NCI-H1694 treated with DMSO at 0.1 percent for 48 hours (cell line): ENCODE data around the gene METTL23.
"Not testable (repeated sequence)": the region's sequence is repeated elsewhere in the genome, so short reads cannot be mapped to it uniquely, and the experiment has no call there.

ENCODE experiments used
- DNase-seq: peaks from one replicate; lab custom pipeline; 2025; lab: John Stamatoyannopoulos, UW

METTL23 gene

GRCh38 chr17:76695059-76695831, 31.4 kb upstream of the METTL23 start:
- no peak for DNase-seq

DNA sequence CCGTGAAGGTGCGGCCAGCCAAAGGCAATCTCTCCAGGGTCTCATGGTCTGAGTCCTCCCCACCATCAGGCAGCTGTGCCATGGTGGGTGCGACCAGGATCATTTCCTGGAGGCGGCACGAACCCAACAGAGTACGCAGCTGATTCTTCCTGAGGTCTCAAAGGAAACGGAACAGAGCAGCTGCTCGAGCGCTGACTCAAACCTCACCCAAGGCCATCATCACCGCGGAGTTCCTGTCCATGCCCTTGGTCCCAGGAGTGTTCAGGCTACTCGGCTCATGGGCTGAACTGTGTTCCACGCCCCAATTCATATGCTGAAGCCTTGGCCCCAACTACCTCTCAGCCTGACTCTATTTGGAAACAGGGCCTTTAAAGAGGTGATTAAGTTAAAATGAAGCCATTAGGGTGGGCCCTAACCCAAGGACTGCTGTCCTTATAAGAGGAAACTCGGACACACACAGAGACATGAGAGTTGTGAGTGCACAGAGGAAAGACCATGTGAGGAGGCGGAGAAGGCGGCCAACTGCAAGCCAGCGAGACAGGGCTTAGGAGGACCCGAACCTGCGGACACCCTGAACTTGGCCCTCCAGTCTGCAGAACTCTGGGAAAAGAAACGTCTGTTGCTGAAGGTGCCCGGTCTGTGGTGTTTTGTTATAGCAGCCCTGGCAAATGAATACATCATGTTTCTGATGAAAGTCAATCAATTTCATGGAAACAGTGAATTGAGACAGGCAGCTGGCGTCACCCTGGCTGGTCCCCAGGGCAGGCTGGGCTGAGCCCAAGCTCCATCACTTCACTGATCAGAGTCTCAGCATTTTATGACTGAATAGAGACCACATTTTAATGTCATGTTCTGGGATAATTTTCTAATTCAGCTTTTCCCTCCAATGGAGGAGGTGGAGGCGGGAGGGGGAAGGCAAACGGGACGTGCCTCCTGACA, 29.6 kb upstream of the METTL23 start:
- no peak for DNase-seq

DNA sequence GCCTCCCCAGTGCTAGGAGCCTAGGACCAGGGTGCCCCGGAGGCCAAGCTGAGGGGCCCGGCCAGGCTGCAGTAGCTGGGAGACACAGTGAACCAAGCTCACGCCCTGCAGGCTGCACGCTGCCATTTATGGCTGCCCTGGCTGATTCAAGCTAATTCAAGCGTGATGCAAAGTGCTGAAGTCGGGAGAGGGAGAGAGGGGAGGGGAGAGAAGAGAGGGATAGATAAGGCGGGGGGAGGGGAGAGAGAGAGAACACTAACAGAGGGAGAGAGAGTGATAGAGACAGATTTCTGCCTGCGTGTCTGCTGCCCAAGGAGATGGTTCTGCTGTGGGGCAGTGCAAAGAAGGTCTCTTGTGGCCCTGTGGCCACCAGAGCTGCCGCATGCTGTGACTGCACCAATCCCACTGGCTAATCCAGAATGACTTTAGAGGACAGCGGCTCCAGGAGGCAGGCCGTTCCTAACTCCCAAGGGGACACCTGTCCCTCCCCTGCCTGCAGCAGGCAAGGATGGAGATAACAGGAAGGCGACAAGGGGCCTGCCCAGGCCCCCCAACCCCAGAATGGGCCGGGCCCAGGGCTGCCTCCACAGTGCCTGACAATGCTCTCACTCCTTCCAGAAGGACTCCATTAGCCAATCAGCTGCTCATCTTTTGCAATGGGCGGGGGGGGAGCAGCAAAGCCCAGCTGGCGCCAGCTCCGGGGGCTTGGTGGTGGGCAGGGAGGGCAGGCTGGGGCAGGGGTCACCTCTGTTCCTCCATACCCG, 28.8 kb upstream of the METTL23 start:
- DNase-seq: peak; percentile 4

DNA sequence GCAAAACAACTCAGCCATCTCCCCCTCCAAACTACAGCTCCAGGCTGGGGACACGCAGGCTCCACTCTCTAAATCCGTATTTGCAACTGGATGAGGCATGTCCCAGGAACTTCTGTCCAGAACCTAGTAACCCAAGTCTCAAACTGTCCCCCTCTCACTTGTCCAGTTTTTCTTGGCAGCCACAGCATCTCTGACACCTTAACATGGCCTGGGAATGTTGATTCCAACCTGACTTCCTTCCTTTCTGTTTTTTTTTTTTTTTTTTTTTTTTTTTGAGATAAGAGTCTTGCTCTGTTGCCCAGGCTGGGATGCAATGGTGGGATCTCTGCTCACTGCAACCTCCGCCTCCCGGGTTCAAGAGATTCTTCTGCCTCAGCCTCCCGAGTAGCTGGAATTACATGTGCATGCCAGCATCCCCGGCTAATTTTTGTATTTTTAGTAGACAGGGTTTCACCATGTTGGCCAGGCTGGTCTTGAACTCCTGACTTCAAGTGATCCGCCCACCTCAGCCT, 28.1 kb upstream of the METTL23 start:
- not testable (repeated sequence) for DNase-seq

- no peak for DNase-seq
Observed at GRCh38 chr17:76700270-76700616, 26.4 kb upstream of the METTL23 start.

- DNase-seq: peak; percentile 8
Observed at GRCh38 chr17:76700617-76701470, 25.8 kb upstream of the METTL23 start.

- no peak for DNase-seq
Observed at GRCh38 chr17:76701471-76701967, 25.1 kb upstream of the METTL23 start.

- no peak for DNase-seq
Observed at GRCh38 chr17:76702076-76702475, 24.6 kb upstream of the METTL23 start.

DNA sequence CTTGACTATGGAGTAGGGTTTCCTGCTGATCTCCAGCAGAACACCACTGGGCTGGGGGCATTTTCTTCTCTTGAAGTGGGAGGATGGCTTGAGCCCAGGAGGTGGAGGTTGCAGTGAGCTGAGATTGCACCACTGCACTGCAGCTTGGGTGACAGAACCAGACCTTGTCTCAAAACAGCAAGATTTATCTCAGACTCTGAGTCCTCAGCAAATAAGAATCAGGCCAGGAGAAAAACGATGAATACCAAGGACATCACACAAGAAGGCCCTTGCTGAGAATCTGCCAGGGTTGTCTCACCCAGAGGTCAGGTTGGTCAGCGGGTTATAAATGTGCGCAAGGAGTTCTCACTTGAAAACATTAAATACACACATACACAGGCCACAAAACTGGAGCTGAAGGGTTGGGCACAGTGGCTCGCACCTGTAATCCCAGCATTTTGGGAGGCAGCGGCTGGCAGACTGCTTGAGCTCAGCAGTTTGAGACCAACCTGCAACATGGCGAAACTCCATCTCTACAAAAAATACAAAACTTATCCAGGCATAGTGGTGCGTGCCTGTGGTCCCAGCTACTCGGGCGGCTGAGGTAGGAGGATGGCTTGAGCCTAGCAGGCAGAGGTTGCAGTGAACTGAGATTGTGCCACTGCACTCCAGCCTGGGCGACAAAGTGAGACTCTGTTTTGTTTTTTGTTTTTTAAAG, 23.6 kb upstream of the METTL23 start:
- DNase-seq: no peak

DNA sequence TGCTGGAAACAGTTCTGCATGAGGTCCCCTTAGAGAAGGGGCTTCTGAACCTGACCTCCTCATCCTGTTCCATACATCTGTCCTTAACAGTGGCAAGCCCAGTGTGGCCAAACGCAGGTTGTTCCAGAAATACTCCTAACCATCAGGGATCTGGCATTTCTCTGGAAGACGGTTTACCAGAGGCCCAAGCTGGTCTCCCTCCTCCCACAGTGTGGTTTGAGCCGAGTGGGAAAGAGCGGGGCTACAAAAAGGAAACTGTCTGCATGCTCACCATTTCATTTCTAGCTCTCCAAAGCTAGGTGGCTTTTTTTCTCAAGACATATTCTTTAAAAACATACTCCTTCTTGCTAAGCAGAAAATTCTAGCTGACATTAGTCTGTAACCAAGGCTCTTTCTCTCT, 21.8 kb upstream of the METTL23 start:
- no peak for DNase-seq

DNA sequence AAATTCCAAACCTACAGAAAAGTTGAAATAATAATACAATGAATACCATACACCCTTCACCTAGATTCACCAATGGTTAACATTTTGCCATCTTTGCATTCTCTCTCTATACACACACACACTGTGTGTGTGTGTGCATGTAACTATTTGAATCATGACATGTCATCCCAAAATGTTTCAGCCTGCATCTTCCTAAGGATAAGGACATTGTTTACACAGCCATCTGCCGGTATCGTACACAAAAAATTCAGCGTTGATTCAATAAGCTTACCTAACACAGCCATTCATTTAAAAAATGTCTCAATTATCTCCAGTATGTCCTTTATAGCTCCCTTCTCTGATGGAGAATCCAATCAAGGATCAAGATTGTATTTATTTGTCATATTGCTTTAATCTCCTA, 19.8 kb upstream of the METTL23 start:
- peak; percentile 29 for DNase-seq

- DNase-seq: no peak
Observed at GRCh38 chr17:76707985-76708807, 18.4 kb upstream of the METTL23 start.

DNA sequence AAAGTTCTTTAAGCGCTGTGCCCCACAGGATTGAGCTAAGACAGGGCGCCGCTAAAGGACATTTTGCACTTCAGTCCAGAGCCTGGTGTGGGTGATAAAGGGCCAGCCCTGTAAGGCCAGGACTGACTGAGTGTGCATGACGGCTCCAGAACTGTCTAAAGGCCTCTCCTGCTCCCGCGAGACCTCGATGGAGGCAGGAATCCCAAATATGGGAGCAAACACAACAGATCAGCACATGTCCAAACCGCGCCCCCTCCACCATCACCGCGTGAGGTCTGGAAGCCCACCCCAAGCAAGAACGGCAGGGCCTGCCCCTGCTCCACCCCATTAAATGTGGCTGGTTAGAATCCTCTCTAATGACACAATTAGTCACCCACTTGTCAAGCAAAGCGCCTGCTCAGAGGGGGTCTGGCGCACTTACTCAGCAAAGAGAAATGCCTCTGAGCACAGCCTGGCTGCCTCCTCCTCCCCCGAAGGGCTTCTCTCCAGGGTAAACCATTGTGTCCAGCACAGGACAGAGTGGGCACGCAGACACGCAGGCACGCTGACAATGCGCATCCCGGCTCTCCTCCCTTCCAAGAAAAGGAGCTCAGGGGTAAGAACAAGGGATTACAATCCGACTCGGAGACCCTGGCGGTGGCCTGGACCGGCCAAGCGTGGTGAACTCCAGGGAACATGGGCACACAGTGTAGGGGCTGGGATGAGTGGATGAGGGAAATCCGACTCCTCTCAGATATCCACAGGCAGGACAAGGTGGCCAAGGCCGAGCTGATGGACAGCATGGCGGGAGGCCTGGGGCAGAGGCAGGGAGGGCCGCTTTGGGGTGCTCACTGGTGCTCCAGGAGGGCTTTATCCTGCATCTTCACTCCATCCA, 17.3 kb upstream of the METTL23 start:
- DNase-seq: no peak

GRCh38 chr17:76709951-76710862, 16.4 kb upstream of the METTL23 start:
- DNase-seq: not testable (repeated sequence)

- DNase-seq: no peak
Observed at GRCh38 chr17:76710863-76711611, 15.6 kb upstream of the METTL23 start, which contains the start of gene MXRA7. MXRA7 (minus strand) TSS chr17:76710965; CDS start chr17:76710946, 19 bp downstream.

DNA sequence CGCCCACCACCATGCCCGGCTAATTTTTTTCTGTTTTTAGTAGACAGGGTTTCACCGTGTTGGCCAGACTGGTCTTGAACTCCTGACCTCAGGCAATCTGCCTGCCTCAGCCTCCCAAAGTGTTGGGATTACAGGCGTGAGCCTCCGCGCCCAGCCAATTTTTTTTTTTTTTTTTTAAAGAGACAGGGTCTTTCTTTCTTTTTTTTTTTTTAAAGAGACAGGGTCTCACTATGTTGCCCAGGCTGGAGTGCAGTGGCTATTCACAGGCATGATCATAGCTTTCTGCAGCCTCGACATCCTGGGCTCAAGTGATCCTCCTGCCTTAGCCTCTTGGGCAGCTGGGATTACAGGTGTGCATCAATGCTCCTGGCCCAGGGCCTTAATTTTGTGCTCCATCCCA, 14.3 kb upstream of the METTL23 start:
- DNase-seq: not testable (repeated sequence)

DNA sequence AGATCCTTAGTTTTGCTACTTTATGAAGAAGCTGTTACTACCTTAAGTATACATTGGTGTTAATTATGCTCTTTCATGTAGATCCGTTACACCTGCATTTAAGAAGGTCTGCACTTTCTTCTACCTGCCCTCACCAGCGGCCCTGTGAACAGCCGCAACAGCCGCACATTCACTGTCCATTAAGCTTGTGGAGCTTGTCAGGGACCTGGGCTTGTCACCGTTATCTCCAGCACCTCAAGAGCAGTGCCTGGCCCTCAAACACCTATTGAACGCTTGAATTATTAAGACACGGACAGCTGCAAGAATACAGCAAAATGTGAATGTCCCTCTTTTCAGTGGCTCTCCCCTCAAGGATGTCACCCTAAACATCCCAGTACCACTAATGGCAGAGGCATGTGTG, 12.9 kb upstream of the METTL23 start:
- DNase-seq: no peak
